GM19239 (cell line): Measurements from ENCODE around the gene IREB2.
"Not testable (repeated sequence)": the region's sequence is repeated elsewhere in the genome, so short reads cannot be mapped to it uniquely, and the experiment has no call there.

Experiments used
- DNase-seq: peaks from one replicate; pipeline ENCODE4 v3.0.0; 2011; ENCODE audit warnings: low spot score; ENCODE audit not compliant: insufficient read length
- FAIRE-seq: peaks from 2 replicates; lab custom pipeline; 2011; peaks lifted over from hg19 to GRCh38; lab: Jason Lieb, UNC

The IREB2 gene

DNA sequence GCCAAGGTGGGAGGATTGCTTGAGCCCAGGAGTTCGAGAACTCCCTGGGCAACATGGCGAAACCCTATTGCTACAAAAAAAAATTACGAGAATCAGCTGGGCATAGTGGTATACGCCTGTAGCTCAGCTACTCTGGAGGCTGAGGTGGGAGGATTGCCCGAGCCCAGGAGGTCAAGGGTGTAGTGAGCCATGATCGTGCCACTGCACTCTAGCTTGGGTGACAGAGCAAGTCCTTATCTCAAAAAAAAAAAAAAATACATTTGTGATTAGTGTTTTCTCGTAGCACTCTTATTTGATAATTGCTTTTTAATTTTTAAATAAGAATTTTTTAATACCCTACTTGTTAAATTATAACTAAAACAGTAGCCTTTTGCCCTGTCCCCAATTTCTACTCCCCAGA, 18.4 kb downstream of the IREB2 start:
- no peak for FAIRE-seq
- DNase-seq, result no peak

DNA sequence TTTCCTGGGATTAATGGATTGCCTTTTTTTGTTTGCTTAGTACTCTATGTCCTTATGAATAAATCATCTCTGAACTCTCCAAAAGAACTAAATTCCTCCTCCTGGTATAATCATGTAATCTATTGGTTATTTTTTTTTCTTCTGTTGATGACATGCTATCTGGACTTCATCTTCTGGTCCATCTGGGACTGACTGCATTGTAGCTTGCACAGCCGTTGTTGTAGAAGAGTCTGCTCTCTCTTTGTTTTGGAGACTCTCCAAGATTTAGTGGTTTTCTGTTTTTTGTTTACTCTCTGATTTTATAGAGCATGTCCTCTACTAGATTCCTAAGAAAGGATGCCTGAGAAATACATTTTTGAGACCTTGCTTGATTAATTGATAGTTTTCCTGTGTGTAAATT, 19.1 kb downstream of the IREB2 start:
- FAIRE-seq, result no peak

DNA sequence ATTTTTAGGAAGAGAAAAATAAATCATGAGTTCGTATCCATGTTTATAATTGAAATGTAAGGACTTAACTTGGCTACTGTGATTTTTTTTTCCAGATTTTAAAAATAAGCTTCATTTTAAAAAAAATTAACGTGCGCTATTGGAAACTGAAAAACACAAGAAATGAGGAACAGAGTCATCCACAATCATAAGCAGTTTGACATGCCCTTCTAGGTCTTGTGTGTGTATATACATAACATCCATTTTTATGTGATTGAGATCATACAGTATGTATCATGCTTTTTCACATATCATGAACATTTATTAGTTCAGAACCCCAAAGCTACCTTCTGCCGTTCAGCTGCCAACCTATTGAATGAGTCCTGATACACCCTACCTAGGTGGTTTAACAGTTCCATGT, 22.7 kb downstream of the IREB2 start:
- DNase-seq, result no peak
- FAIRE-seq, result no peak

More for the DNA sequence above, 19.1 kb downstream of the IREB2 start:
- no peak for DNase-seq

DNA sequence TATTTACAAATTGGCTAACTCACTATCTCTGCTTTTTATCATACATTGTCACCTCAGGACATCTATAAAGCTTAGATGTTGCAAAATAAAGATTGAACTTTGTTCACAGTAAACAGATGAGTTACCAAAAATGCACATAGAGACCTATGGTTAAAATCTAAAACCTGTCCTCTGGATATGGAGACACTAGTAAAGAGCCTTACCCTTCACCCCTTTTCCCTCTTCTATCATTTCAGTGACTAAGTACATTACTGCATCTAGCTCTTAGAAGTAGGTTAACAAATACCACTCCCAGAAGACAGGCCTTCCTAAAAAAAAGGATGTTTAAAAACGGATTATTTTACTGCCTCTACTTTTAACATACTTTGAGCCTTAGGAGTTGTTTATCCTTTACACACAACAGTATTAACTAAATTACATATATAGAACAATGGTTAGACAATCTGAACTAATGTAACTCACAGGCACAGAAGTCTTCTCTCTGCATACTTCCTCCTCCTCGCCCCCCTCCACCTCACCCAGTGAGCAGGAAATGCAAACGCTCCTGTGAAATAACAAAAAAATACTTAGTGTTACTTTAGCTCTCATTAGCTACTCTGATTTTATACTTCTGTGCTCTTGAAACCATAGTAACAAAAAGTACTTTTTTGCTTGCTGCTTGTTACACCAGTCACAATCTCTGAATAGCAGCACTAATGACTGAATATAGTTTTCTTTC, 23.3 kb downstream of the IREB2 start:
- FAIRE-seq (no peak), DNase-seq (no peak)

DNA sequence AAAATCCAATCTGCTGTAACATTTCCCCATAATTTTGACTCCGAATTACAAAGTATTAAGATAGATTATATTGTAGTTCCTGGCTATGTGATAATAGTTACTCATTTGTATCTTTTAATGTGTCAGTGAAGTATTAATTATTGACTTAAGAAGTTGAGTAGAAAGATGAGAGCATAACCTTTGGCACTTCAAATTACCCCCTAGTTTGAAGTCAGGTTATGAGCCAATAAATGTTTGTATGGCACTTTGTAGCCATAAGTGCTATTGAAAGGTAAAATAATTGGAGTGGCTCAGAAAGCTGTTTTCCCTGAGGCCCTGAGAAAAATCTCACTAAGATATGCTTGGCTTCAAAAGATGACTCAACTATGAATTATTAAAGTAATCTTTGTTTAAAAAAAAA, 31.0 kb downstream of the IREB2 start:
- DNase-seq (no peak), FAIRE-seq (no peak)

DNA sequence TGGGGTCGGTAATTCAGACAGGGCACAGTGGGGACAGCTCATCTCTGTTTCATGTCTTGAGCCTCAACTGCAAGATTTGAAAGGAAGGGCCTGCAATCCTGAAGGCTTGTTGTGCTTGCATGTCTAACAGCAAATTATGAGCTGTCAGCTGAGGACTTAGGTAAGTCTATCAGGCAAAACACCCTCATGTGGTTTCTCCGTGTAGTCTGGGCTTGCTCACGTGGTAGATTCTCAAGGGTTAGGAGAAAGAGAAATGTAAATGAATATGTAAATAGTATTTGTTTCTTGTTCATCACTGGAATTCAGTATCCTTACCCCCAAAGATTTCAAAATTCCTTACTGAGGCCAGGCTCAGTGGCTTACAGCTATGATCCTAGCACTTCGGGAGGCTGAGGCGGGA, 39.3 kb downstream of the IREB2 start:
- no peak for FAIRE-seq

DNA sequence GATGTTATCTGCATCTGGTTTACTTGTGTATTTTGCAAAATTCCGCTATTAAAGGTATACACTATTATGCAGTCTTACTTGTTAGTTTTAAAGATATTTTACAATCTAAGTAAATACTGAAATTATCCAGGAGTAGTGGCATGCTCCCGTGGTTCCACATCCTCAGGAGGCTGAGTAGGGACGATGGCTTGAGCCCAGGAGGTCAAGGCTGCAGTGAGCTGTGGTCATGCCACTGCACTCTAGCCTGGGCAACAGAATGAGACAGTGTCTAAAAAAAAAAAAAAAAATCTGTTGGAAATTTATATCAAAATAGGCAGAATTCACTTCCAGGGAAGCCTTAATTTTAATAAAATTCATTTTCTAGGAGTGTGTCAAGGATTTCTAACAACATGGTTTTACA, 41.6 kb downstream of the IREB2 start:
- DNase-seq (no peak), FAIRE-seq (no peak)

More for the DNA sequence above, 39.3 kb downstream of the IREB2 start:
- DNase-seq, result no peak

DNA sequence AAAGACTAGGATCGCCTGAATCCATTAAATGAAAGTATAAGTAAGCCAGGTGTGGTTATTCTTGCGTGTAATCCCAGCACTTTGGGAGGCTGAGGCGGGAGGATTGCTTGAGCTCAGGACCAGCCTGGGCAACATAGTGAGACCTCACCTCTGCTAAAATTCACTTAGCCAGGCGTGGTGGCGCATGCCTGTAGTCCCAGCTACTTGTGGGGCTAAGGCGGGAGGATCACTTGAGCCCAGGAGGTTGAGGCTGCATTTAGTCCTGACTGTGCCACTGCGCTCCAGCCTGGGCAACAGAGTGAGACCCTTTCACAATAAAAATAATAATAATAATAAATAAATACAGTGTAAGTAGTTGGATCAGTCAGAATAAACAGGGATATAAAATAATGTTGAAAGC, 43.9 kb downstream of the IREB2 start:
- no peak for DNase-seq
- FAIRE-seq, result no peak

DNA sequence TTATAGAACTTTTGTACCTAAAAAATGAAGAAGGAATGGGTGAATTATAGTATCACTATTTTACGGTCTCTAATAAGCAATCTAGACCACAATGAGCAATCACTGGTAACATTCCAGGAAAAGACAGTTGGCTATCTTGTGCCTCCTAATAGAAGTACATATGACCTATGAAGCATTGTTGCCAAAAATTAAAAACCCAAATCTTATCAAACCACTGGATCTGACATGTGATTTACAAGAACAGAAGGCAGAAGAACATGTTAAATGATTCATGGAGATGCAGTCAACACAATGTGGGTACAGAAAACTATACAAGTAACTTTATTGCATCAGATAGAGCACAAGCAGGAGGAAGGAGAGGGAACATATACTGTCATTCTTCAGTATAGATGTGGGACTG, 54.9 kb downstream of the IREB2 start:
- FAIRE-seq (no peak), DNase-seq (no peak)

DNA sequence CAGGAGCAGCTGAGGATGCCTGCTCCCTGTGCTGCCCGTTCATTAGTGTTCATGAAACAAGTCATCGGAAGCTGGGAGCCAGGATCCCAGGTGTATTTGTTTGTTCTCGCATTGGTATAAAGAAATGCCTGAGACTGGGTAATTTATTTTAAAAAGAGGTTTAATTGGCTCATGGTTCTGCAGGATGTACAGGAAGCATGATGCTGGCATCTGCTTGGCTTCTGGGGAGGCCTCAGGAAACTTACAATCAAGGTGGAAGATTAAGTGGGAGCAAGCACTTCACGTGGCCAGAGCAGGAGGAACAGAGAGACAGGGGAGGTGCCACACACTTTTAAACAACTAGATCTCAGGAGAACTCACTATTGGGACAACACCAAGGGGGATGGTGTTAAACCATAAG, 63.8 kb downstream of the IREB2 start:
- no peak for DNase-seq
- FAIRE-seq, result no peak

DNA sequence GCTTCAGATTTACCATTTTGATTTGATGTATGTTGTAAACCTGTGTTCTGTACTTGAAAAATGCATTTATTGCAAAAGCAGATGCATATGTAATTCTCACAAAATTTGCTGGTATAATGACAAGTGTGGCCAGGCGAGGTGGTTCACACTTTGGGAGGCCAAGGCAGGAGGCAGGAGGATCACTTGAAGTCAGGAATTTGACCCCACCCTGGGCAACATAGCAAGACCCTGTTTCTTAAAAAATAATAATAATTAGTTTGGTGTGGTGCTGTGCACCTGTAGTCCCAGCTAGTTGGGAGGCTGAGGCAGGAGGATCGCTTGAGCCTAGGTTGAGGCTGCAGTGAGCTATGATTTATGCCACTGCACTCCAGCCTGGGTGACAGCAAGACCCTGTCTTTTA, 64.6 kb downstream of the IREB2 start:
- DNase-seq (no peak), FAIRE-seq (no peak)

DNA sequence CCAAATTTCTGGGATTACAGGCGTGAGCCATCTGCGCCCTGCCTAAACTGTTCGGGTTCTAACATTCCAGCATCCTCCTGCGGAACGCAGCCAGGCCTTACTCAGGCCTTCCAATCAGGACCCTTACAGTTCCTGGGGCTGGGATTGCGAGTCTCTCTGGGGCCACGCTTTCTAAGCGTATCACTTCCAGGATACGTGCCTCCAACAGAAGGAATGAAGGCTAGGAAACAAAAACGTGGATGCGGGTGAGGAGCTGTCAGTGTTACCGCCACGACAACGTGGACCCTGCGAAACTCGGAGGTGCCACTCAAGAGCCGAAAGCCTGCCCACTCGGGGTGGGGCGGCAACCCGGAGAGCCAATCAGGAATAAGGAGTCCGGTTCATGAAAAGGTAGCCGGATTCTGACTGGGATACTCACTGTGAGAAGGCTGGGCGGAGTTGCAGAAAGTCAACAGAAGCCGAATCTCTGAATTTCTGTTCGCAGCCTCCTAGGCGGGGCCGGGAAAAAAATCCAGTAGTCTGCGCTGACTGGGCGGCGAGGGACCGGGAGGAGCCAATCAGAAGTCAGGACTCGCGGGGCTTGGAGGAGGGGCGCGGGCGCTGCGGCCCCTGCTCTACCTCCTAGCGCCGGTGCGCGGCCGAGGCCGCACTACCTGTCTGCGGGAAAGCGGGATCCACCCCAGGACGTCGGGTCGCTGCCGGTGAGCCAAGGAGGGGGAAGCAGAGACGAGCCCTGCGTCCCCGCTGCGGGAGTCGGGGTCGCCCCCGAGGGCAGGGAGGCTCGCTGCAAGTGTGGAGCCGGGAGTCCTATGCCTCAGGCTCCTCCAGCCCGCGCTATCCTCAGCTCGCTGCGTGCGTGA, 69.2 kb downstream of the IREB2 start, which contains the start of gene HYKK:
Gene HYKK, plus strand, starts transcription at position 607 of the 860 bp plus-strand sequence. CDS start 5,512 bp downstream, outside the sequence.
- peak; percentile 87 for FAIRE-seq
- peak; percentile 75 for DNase-seq

DNA sequence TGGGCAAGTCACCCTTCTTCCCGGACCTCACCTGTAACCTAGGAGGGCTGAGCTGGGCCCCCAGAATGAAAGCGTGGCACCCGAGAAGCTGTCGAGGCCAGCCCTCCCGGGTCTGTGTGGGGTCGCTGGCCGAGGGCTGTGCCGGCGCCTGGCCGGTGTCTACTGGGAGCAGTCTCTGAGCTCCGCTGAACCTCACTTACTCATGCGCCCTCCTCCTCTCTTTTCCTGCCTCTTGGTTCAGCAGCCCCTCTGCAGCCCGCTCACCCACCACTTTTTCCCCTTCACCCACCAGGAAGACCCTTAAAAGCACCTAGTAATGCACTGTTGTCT, 69.8 kb downstream of the IREB2 start:
- DNase-seq (no peak), FAIRE-seq (no peak)

DNA sequence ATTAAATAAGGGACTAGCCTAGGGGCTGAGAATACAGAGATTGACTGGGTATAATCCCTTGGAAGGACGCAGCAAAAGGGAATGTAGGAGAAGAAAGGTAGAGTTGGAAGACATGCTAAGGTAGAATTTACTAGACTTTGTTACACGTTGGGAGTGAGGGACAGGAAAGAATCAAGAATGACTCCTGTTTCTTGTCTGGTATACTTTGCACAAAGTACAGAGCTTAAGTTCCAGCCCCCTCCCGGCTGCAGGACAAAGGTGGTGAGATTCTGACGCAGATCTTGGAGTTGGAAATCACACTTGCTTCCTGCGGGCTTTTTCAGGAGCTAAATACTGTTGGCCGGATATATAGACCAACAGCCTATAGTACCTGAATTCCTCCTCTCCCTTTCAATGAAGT, 70.3 kb downstream of the IREB2 start:
- no peak for FAIRE-seq
- no peak for DNase-seq

DNA sequence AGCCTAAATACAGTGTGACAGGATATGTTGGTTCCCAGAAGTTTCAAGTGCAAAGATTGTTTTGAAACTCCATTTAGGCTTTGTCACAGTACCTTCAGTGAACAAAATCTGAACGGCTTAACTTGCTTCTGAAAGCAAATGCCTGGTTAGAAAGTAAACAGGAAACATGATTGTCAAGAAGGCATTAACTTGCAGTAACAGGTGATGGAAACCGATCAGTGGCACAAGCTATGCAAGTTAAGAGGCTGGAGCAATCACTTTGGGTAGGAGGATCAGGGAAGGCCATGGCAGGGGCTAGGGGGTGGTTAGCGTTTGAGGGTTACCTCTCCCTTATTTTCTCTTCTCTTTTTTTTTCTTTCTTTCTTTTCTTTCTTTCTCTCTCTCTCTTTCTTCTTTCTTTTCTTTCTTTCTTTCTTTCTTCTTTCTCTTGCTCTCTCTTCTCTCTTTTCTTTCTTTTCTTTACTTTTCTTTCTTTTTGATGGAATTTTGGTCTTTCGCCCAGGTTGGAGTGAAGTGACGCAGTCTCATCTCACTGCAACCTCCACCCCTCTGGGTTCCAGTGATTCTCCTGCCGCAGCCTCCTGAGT, 71.8 kb downstream of the IREB2 start:
- DNase-seq, result no peak
- no peak for FAIRE-seq

DNA sequence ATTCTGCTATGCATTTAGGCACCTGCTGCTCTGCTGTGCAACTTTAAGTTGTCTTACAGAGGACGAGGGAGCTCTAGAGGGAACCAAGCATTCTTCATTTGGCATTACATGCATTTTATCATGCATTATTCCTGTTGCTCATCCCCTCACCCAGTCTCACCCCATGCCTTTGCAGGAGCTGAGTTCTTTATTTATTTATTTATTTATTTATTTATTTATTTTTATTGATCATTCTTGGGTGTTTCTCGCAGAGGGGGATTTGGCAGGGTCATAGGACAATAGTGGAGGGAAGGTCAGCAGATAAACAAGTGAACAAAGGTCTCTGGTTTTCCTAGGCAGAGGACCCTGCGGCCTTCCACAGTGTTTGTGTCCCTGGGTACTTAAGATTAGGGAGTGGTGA, 82.0 kb downstream of the IREB2 start:
- DNase-seq, FAIRE-seq: not testable (repeated sequence)

DNA sequence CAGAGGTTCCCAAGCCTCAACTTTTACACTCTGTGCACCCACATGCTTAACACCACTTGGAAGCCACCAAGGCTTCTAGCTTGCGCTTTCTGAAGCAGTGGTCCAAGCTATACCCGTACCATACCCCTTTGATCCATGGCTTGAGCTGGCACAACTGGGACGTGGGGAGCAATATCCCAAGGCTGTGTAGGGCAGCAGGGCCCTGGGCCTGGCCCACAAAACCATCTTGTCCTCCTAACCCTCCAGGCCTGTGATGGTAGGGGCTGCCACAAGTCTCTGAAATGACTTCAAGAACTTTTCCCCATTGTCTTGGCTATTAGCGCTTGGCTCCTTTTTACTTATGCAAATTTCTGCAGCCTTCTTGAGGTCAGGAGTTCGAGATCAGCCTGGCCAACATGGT, 86.2 kb downstream of the IREB2 start:
- DNase-seq (no peak), FAIRE-seq (no peak)

DNA sequence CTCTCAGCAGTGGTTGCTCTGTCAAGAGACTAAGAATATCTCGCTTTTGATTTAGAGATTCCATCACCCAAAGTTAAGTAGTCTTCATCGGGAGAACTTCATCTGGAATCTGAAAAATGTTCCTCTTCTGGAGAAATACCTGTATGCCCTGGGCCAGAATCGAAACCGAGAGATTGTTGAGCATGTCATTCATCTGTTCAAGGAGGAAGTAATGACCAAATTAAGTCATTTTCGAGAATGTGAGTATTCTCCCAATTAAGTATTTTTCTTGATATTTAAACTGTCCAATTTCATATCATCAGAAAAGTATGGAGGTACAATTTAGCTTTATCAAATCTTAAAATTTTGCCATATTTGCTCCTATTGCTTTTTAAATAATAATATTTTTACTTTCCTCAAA, 89.3 kb downstream of the IREB2 start:
- FAIRE-seq (no peak), DNase-seq (no peak)

DNA sequence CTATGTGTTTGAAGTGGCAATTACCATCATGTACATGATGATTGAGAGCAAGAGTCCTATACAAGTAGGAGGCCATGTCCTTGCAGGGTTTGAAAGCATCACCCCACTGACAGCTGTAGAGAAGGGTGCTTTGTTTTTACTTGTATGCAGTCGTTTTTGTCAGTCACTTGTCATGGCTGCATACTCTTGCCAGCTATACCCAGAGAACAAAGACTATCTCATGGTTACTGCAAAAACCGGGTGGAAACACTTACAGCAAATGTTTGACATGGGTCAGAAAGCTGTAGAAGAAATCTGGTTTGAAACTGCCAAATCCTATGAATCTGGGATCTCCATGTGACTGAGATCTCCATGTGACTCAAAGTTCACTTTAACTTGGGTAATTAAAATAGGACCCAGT, 95.3 kb downstream of the IREB2 start:
- FAIRE-seq, result no peak
- DNase-seq, result no peak

DNA sequence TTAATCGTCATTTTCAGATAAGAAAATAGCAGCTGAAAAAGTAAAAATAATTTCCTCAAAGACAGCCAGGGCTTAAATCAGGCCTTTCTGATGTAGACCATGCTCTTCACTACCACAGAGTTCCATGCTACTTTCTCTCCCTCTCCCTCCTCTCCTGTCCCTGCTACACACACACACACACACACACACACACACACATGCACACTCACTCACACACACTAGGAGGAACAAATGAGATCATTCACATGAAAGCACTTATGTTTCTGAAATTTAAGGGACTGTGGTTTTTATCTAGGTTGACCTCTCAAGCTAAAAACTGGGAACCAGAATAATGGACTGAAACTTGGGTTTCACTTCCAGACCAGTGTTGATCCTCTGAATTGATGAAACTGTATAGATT, 98.1 kb downstream of the IREB2 start:
- no peak for FAIRE-seq
- no peak for DNase-seq

DNA sequence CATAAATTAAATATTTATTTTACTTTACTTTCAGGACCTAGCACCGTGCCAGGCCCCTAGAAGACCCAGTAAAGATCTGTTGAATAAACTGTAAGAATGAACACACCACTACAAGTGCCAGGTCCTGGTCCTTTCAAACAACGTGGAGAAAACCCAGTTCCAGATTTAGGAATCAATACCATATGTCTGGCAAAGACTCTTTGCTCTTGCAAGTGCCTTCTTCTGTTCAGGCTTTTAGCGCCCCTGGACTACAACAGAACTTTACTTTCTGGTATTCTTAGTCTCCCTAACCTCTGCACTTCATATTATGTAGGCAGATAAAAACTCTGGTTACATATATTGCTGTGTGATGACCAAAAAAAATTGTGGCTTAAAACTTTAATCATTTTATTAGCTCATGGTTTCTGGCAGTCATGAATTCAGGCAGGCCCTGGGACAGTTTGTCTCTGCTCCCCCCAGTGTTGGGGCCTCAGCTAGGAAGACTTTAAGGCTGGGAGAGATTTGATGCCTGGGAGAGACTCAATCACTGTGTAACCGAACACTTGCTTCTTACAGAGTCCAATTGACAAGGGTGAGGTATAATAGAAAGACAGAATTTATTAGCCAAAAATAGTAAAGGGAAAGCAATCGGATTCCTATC, 99.4 kb downstream of the IREB2 start:
- no peak for FAIRE-seq
- DNase-seq, result no peak
